Stimulated activated CD8-positive, alpha-beta memory T cell treated with anti-CD3 and anti-CD28 coated beads, Interleukin-12 subunit alpha, Interleukin-12 subunit beta, amount 100 ng/mL, for 24 hours (primary cell): ENCODE measurements around the gene BPIFA1.

Experiments used
- DNase-seq: peaks from one replicate; pipeline ENCODE4 v3.0.0-alpha.2; 2020; ENCODE audit errors: extremely low read depth

Gene BPIFA1

DNA sequence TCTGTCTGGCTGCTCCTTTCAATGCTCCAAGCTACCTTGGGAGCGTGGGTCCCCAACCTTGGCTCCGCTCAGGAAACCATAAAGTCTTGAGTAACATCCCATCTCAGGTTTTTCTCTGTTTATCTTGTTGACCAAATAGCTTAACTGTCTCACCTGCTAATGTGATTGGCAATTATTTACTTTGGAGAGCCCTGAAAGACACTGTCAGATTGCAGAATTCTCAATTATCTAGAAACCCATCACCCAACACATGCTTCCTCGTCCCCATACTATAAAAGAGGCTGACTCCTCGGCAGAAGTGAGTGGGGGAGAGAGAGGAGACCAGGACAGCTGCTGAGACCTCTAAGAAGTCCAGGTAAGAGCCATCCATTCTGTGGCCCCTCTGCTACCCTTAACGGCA, at the start of gene BPIFA1:
TSS of gene BPIFA1 (plus strand) at position 301 of the 400 bp plus-strand sequence. CDS start 1,716 bp downstream, outside the sequence.
- DNase-seq: no peak

DNA sequence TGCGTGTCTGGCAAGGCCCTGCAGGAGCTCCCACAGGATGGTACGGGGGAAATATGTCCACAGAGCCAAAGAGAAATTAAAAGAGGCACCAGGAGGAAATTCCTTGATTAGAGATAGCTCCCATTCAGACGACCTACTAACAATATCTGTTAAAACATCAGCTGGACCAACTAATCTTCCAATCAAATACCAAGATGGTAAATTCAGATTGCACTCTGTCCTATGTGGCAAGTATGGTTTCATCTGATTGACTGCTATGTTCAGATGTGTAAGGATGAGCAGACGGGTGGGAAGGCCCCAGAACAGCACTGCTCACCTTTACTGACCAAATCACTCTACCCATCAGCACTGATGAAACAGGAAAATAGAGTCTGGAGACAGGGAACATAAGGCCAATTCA, 48.3 kb upstream of the BPIFA1 start:
- no peak for DNase-seq

DNA sequence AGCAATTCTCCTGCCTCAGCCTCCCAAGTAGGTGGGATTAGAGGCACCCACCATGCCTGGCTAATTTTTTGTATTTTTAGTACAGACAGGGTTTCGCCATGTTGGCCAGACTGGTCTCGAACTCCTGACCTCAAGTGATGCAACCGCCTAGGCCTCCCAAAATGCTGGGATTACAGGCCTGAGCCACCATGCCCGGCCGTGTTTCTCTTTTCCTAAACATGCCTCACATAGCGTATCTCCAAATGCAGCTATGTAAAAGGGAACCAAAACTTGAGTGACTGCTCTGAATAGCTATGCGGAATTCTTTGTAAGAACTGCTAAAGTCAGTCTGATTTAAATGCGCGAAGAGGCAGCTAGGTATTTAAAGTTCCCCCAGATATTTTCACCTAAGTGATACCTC, 47.4 kb upstream of the BPIFA1 start:
- DNase-seq: no peak

DNA sequence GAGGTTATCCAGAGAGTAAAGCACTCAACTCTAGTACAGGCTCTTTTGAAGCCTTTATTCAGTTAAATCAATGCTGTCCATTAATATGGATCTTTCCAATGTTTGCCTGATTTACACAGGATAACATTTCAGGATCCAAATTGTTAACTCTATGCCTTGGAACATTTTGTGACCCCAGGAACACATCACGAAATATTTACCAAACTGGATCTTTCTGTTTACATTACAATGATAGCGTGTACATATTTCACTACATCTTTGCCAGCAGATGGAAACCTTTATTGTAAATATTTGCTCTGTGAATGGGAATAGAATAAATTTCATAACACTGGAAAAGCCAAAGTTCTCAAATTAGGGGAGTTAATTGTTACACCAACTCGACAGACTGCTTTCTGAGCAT, 44.3 kb upstream of the BPIFA1 start:
- DNase-seq: no peak

DNA sequence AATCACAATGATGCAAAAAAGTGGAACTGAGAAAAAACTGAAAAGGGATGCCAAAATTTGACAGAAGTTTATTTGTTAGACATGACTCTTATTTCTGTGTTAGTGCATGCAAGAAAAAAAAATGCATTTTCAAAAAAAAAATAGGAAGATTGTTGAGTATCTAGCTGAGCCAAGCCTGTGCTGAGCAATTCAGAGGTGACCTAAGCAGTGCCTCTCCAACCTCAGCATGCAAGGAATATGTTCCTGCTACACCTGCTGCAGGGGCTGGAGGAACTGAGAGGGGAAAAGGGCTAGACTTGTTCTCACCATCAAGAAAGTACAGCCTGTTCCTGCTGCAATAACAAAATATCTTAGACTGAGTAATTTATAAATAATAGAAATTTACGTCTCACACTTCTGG, 43.8 kb upstream of the BPIFA1 start:
- DNase-seq: no peak

DNA sequence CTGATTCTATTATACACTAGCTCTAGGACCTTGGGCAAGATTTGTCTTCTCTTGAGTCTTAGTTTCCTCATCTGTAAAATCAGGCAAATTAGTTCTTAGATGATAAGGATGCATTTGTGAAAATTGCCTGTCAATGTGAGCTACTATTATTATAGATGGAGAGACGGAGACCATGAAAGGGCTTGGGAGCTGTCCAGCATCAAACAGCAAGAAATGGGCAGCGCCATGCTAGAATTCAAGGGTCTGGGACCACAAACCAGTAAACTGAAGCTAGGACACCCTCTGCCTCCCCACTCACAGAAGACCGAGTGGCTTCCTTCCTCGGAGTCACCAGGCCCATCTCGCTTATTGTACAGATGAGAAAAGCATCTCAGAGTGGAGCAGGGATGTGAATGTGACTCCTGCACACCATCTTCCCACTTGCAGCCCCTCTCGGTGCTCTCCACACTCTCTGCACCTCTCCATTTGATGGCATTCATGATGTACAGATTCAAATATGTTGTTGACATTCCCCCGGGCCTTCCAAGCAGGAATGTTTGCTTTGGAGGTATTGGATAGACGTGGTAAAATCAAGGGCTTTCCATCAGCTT, 42.8 kb upstream of the BPIFA1 start:
- DNase-seq: no peak

DNA sequence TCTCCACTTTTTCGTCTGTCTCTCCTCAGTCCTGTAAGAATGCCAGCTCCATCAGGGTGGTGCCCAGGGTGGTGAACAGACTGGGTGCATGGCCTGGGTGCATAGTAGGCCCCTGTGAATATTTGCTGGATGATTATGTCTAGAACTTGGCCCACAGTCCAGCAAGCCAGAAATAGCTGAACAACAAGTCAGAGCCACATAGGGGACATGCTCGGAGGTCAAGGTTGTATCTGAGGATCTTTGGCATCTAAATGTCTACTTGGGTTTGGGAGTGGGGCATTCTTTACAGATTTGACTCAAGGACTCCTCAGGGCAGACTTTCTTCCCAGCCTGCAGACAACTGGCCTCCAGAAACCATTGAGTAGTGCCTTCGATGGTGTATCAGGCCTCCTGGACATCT, 36.8 kb upstream of the BPIFA1 start:
- no peak for DNase-seq

DNA sequence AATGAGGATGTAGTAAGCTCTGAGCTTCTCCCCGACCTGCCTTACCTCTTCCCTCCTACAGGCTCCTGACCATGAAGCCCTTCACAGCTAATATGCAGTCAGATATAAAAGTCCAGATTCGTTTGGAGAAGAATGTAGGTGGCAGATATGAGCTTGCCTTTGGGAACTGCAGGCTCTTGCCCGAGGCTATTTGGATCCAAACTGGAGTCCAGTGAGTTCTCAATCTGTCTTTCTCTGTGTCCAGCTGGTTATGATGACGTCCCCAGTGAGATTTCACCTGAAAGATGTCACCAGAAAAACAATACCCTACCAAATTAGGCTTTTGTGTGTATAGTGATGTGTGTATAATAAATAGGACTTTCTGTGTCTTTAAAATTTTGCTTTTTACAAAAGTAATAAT, 33.3 kb upstream of the BPIFA1 start:
- no peak for DNase-seq

DNA sequence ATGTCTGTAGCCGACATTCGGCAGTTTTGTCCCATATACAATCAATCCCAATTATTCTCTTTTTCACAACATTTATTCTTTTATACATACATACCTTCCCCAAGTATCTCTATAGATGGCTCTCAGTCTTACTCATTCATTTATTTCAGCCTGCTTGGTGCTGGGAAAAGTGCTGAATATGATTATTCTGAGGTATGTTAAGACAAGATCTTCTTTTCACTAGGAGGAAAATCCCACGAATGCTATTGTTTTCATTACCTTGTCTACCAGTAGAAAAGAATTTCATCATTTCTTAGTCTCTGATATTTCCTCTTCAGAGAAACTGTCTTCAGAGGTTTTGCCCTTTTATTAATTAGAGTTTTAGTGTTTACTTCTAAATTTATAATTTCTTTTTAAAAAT, 32.4 kb upstream of the BPIFA1 start:
- DNase-seq: no peak

DNA sequence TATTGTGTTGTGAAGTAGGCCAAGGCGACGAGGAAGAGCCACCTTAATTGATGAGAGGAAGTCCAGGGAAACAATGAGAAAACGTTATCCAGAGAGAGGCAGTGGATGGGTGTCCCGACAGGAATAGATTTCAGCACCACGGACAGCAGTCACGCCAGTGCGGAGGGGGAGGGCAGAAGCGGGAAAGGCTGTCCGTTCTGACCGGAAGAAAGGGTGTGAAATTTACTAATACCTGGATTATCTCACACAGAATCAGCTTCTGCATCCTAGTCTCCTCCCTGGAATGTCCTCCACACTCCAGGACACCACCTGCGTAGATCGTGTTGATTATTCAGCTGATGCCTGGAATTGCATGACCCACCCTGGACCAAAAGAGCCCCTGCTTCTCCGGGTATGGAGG, 26.0 kb upstream of the BPIFA1 start:
- DNase-seq: no peak

DNA sequence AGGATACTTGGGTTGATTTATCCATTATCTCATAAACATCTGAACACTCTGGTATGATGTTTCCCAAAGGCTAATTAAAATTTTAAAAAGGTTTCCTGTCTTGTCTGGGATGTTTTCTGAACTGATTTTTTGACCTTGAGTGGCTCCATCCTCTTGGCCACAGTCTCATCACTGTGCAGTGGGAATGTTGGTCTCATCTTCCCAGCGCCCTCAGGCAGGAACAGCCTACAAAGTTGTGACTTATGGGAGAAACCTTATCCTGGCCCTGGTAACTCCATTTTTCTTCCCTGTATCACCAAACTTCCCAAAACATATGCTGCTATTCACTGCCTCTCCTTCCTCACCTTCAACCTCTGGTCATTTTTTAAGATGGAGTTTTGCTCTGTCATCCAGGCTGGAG, 25.4 kb upstream of the BPIFA1 start:
- DNase-seq: no peak

DNA sequence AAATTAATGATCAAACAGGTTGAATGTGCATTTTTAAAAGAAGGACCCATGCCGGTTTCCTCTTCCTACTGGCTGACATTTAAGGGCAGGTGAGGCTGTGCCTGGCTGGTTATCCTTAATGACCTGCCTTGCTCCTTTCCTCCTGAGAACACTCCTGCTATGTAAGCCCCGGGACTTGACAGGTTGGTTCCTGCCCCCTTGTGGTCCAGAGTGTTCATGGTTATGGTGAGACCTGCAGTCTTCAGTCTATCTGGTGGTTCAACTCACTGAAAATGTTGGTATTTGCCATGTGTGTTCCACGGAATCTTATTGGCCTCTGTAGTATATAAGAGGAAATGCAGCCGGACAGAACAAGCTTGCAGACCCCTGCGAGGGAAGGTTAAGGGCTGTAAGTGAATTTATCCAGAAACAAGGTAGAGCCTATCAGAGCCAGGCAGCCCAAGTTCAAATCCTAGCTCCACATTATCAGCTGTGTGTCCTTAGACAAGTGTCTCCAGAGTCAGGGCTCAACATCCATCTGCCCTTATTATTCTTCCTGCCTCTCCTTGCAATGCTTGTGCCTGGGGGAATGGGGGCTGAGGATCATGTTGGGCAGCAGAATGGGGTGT, 23.9 kb upstream of the BPIFA1 start:
- DNase-seq: no peak

DNA sequence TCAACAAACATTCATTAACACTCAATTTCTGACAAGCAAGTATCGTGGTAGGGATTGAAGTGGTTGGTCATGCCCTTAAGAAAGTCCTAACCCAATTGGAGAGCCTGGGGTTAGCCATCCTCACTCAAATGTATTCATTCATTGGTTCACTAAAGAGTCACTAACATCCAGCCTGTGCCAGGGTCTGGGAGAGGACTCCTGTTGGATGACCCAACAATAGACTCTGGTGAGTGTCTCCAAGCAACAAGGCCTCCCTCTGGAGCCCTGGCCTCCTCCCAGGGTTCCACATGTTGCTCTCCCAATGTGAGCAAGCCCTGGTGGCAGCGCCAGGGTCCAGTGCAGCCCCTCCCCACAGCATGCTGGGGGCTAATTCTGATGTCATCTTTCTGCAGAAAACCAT, 18.7 kb upstream of the BPIFA1 start, which contains the start of gene BPIFA3:
TSS of gene BPIFA3 (plus strand) at position 301 of the 400 bp plus-strand sequence. CDS start 185 bp downstream, outside the sequence.
- no peak for DNase-seq

DNA sequence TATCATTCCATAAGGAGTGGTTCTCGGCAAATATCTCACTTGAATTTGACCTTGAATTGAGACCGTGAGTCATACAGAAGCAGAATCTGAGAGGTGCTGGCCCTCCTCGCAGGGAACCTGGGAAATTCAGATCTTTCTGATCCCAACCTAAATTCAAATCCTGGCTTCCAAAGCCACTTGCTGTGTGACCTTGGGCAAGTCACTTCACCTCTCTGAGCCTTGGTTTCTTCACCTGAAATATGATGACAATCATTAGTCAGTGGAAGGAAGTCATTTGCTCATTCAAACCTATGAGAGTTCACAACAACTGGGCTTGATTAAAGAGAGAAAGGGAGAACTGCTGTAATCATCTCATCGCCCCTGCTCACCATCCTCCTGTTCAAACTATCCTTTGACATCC, 11.4 kb upstream of the BPIFA1 start:
- no peak for DNase-seq

DNA sequence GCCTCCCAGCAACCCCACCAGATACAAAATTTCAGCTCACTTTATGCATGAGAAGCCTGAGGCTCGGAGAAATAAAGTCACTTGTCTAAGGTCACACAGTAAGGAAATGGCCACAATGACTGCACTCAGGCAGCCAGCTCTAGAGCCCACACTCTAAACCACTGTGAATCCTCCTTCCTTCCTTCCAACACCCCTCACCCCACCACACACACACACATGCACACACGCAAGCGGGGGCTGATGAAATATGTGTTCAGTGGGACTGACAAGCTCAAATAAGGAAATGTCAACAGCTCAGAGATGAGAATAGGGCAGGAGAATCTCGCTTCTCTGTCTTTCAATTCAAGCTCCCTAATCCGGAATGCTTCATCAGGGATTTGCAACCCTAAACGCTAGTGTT, 6.0 kb upstream of the BPIFA1 start:
- DNase-seq: no peak

DNA sequence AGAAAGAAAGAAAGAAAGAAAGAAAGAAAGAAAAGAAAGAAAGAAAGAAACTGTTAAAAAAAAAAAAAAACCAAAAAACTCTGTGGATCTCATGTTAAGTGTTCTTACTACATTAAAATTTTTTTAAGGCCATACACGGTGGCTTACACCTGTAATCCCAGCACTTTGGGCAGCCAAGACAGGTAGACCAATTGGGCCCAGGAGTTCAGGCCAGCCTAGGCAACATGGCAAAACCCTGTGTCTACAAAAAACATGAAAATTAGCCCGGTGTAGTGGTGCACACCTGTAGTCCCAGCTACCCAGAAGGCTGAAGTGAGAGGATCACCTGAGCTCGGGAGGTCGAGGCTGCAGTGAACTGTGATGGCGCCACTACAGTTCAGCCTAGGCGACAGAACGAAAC, 4.6 kb upstream of the BPIFA1 start:
- DNase-seq: no peak

DNA sequence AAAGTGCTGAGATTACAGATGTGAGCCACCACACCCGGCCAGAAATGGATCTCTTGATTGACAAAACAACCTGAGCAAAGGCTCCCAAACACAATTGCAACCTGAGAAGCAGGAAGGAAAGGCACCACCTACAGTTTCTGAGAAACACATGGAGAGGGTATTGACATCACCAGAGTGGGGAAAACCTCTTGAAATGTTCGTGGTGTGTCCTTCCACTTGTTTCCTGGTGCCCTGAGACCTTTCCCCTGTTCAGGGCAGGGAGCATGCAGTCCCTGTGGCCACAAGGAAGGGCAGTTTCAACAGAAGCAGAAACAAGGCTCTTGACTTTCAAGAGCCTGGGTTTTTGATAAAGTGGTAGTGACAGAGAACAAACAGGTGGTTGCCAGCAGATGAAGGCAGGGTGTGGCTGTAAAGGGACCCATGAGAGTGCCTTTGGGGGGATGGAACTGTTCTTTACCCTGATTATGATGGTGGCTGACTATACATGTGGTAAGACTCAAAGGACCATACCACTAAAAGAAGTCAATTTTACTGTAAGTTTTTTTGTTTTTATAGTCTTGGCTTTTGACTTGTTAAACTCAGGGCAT, 3.2 kb upstream of the BPIFA1 start:
- no peak for DNase-seq

DNA sequence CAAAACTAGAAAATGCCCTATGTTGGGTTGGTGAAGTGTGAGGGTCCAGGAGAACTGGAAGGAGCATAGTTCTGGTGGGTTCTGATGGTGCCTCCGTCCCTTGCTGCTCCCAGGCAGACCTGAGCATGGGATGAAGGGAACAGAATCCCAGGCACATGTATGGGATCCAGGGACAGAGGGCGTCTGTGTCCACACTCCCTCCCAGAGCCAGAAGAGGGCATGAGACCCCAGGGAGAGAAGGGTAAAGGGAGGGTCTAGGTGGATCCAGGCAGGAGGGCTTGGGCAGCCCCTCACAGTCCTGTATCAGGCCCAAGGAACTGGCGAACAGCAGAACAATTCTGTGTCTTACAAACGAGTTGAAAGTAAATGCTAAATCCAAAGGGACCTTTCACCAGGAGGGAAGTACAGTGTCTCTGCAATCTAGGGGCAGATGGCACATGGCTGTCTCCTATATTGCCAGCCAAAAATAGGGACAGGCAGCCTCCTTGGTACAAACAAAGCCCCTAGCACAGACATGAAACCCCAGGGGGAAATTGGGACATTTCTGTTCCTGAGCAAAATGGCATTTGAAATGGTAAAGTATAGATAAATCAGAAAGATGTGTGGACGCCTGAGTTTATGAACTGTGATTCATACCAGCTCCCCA, 2.5 kb upstream of the BPIFA1 start:
- DNase-seq: no peak

DNA sequence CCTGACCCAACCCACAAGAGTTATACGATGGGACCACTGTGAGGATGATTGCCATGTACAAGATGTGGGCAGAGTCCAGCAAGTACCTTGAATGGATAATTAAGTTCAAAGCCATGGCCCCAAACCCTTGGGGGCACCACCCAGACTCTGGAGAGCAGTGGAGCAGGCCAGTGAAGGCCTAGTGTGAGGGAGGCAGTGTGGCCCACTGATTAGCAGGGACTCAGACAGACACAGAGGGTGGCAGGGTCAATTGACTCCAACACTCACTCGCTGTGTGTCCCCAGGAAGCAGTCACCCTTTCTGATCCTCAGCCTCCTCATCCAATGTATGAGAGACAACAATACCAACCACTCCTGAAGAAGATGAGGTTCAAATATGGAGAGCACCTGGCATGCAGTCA, 1.7 kb upstream of the BPIFA1 start:
- no peak for DNase-seq

DNA sequence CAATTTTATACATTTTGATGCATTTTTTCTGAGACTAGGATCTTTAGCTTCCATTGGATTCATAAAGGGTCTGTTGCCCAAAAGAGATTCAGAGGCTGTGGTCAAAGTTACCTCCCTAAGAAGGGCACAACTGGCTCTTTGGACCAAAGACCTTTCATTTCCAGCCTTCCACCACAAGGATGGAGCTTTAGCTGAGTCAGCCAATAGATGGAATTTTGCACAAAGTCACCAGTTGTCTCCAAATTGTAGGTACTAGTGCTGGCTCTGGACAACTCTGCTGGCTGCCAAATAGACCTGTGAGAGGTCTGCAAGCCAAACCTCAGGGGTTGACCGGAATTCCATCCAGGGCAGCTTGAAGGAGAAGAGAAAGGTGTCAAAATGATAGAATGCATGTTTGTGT, 555 bp downstream of the BPIFA1 start:
- DNase-seq: no peak

DNA sequence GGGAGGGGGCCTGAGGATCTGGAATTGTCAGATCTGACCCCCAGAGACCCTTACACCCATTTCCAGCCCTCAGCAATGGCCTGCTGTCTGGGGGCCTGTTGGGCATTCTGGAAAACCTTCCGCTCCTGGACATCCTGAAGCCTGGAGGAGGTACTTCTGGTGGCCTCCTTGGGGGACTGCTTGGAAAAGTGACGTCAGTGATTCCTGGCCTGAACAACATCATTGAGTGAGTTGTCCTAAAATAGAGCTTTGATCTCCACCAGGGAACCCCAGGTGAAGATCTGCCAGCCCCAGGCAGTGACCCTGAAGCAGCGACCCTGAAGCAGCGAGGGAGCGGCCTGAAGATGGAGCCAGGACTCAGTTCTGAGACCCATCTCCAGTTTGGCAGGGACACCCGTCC, 2.2 kb downstream of the BPIFA1 start:
- no peak for DNase-seq

DNA sequence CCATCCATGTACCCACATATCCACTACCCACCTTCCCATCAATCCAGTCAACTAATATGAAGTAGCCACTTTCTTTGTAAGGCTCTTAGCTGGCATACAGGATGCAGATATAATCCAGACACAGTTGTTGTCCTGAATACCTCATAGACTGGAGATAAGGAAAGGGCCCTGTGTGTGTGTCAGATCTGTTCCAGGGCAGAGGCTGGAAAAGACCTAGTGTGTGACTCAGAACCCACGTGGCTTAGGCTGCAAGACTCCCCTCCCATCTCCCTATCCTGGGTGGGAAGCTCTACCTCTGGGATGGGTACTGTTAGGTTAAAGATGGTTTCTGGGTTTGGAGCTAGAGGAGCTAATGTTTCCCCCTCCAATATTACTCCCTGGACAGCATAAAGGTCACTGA, 3.6 kb downstream of the BPIFA1 start:
- DNase-seq: no peak
